GM21447 (cell line): ENCODE results near the gene IQCE.
"Not testable (repeated sequence)": the region's sequence is repeated elsewhere in the genome, so short reads cannot be mapped to it uniquely, and the experiment has no call there.

Source experiments
- ATAC-seq: cut with Tn5 transposase; IDR thresholded peaks from one replicate; pipeline ENCODE4 v1.9.1; 2021; ENCODE audit not compliant: unreplicated experiment

The IQCE gene

DNA sequence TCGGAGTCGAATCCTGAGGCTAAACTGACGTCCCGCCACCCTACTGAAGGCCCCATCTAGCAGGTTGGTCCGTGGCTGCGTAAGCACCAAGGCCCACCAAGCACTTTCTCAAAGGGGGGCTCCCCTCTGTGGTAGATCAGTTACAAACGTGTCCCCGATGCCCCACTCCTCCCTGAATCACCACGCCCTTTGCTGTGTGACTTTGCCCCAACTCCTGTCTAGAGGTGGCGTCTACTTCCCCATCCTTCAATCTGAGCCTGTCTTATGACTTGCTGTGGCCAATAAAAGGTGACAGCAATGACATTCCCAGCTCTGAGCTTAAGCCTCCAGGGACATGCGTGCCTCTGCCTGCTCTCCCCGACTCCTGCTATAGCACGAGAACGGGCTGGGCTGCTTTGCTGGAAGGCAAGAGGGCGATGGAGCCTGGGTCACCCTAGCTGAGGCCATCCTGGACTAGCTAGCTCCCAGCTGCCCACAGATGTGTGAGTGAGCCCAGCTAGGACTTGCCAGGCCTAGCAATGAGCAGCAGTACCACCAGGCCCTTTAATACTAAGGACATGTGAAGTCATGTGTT lies 26.5 kb upstream of the IQCE start:
- not testable (repeated sequence) for ATAC-seq

DNA sequence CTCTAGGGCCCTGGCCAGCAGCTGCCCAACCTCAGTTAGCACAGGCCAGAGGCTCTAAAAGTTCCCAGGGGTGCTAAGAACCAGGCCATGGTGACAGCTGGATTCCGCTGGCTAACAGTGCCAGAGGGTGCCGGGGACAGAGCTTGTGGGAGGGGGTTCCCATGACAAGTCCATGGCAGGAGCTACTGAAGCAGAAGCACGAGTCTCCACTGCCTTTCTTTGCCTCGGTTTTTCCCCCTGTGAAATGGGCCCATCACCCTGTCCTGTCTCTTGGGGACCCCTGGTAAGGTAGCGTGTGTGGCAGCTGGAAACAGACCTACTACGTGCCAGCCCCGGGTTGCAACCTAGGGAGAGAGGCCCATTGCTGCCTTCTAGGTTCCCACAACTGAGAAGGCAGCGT lies 26.0 kb upstream of the IQCE start:
- ATAC-seq = not testable (repeated sequence)

DNA sequence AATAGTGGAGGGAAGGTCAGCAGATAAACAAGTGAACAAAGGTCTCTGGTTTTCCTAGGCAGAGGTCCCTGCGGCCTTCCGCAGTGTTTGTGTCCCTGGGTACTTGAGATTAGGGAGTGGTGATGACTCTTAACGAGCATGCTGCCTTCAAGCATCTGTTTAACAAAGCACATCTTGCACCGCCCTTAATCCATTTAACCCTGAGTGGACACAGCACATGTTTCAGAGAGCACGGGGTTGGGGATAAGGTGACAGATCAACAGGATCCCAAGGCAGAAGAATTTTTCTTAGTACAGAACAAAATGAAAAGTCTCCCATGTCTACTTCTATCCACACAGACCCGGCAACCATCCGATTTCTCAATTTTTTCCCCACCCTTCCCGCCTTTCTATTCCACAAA lies 25.2 kb upstream of the IQCE start:
- not testable (repeated sequence) for ATAC-seq

DNA sequence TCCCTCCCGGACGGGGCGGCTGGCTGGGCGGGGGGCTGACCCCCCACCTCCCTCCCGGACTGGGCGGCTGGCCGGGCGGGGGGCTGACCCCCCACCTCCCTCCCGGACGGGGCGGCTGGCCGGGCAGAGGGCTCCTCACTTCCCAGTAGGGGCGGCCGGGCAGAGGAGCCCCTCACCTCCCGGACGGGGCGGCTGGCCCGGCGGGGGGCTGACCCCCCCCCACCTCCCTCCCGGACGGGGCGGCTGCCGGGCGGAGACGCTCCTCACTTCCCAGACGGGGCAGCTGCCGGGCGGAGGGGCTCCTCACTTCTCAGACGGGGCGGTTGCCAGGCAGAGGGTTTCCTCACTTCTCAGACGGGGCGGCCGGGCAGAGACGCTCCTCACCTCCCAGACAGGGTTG lies 24.6 kb upstream of the IQCE start:
- ATAC-seq = not testable (repeated sequence)

DNA sequence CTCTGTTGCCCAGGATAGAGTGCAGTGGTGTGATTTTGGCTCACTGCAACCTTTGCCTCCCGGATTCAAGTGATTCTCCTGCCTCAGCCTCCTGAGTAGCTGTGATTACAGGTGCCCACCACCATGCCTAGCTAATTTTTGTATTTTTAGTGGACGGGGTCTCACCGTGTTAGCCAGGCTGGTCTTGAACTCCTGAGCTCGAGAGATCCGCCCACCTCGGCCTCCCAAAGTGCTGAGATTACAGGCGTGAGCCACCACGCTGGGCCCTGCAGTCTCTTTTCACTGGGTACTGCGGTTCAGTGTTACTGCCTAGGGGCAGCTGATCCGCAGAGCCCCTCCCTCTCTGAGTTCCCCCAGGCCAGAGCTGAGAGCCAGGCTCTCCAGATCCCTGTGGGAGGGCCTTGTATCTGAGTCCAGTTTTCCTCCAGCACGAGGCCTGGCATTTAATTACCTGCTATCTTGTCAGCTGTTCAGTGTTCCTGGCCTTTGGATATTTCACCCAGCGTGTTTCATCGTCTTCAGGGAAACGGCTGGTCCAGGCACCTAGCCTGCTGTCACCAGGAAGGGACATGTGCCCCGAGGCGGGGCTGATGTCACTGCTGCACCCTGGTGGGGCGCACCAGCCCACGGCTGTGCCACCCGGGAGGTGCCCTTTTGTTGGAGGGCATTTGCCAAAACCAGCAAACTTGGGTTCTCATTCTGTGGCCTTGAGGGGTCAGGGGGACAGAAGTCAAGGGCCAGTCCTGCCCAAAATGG lies 22.7 kb upstream of the IQCE start:
- ATAC-seq = not testable (repeated sequence)

DNA sequence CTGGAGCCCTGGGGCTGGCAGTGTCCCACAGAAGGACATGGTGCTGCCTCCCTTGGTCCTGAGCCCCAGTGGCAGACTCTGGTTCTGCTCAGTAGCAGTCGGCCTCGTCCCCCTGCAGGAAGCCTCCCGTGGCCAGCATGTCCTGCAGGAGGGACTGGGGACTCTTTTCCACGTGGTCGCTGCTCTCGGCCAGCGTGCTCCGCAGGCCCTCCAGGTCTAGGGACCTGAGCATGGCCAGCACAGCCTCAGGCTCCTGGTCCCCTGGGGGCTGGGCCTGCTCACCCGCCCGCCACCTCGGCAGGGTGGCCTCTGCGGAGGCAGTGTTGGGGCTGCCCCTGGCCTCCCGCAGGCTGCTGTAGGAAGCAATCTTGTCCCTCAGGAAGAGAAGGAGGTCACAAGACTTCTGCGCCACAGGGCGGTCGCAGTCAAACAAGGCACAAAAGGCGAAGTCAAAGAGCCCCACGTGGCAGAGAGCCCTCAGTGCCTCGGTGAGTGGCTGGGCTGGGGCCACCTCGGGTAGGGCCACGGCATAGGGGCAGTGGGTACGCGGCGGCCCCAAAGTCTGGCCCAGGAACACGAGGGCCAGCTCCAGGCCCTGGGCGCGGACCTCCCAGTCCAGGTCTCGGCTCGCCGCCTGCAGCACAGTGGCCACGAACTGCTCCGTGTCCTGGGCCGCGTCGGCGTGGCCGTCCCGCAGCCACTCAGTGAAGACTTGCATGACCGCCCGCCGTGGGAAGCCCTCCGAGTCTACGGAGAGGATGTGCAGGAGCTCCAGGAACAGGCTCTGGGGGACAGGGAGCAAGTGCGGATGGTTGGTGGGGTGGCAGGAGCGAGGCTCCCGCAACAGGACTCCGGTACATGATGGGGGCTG lies 20.6 kb upstream of the IQCE start:
- no peak for ATAC-seq

DNA sequence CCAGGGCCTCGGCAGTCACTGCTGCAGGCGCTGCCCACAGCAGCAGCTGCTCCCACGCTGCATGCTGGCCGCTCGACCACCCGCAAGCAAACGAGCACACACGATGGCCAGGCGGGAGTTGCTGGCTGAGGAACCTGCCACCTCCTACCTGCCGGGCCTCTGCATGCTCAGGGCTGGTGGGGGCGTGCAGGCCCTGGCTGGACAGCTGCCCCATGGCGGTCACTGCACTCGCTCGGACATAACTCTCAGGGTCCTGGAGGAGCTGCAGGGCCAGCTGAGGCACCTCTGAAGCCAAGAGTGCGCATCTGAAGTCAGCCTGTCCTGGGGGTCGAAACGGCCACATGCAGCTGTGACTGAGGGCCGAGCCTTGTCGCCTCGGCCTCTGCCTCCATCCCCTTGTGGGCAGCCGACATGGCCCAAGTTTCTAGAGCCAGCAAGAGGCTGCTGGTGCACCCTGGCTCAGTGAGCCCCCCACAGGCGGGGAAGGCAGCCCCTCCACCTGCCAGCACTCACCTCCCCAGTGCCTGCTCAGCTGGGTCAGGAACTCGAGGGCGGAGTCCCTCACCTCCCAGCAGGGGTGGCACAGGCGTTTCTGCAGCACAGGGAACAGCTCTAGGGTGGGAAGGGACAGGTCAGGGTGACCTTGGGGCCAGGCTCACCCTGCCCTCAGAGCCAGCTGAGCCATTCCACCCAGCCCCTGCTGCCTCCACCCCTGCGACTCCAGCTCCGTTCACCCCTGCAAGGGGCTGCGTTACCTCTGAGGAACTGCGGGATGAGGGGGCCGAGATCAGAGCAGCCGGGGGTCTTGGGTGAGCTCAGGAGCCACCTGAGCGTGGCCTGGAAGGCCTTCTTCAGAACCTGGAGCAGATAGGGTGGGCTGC lies 19.5 kb upstream of the IQCE start:
- no peak for ATAC-seq

DNA sequence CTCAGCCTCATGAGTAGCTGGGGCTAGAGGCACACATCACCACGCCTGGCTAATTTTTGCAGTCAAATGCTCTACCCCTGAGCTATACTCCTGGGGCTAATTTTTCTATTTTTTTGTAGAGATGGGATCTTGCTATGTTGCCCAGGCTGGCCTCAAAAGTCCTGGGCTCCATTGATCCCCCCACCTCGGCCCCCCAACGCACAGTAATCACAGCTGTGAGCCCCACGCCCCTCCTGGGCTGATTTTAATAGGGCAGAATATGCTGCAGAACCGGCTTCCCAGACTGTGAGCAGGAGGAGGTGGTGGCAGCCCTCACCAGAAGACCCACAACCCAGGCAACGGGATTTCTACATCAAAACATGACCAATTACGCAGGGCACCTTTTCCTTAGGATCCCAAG lies 18.6 kb upstream of the IQCE start:
- ATAC-seq = no peak

DNA sequence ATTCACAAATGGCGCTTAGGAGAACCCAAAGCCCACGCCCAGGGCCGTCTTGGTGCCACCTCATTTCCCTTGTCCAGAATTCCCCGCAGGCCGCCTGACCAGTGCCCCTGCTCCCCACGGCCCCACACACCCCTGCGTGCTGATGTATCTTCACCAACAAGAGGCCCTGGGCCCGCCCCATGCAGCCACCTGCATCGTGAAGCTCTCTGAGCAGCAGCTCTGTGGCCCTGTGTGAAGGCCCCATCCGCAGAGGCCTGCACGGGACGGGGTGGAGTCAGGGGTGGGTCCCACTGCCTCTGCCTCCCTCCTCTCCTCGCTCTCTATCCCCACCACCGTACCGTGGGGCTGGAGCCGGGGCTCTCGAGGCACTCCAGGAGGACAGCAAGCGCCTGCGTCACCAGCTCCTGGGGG lies 18.1 kb upstream of the IQCE start:
- ATAC-seq = no peak

DNA sequence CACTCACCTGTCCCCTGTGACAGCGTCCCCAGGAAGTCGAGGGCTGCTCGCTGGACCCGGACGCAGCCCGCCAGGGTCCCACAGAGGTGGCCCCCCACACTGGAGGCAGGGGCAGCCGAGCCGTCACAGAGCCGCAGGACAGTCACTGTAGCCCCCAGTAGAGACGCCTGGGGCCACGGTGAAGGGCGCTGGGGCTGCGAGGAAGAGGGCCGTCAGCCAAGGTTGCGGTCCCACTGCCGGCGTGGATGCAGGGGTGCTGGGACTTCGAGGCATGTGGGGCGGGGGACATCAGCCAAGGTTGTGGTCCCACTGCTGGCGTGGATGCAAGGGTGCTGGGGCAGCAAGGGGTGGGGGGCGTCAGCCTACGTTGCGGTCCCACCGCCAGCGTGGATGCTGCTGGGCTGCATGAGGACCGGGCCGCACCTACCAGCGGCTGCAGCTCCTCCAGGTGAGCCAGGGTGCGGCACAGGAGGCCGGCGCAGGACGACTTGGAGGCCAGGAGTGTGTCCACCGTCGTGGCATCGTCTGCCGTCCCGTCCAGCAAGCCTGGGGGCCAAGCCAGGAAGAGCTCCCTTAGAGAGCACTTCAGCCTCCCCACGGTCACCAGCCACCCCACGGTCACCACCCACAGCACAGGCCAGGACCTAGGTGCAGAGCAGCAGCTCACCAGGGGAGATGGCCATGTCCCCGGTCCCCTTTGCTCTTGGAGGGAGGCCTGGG lies 17.3 kb upstream of the IQCE start:
- ATAC-seq = no peak

DNA sequence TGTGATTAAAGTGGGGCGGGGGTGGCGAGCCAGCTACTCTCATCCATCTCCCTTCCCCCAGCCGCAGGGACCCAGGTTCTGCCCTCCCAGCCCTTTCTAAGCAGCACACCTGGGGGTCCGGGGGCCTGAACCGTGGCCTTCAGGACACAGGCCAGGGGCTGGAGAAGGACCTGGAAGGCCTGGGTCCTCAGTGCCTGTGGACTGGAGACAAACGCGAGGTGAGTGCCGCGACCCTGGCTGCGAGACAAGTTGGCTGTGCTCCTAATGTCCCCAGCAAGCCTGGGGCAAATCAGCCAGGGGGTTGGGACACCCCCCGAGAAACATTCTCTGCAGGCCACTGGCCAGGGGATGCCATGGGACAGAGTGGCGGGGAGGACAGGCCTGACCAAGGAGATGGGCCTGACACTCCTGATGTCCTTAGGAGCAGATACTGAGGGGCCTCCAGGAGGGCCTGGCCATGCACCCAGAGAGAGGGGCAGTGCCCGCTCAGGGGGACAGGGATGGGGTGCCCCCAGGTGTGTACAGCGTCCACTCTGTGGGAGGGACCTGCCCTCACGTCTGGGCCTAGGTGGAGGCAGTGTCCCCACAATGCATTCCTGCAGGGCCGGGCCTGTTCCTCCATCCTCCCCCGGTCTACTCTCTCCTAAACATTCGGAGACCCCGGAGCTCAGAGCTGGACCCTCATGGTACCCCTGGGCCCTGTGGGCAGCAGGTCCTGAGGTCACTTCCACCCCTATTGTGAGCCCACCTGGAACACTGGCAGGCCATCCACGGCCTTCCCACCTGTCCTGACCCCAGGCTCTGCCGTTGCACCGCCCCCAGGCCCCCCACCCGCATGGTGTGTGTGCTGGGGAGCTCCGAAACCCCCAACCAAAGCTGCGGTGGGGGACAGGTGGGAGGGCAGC lies 16.5 kb upstream of the IQCE start:
- ATAC-seq = no peak

DNA sequence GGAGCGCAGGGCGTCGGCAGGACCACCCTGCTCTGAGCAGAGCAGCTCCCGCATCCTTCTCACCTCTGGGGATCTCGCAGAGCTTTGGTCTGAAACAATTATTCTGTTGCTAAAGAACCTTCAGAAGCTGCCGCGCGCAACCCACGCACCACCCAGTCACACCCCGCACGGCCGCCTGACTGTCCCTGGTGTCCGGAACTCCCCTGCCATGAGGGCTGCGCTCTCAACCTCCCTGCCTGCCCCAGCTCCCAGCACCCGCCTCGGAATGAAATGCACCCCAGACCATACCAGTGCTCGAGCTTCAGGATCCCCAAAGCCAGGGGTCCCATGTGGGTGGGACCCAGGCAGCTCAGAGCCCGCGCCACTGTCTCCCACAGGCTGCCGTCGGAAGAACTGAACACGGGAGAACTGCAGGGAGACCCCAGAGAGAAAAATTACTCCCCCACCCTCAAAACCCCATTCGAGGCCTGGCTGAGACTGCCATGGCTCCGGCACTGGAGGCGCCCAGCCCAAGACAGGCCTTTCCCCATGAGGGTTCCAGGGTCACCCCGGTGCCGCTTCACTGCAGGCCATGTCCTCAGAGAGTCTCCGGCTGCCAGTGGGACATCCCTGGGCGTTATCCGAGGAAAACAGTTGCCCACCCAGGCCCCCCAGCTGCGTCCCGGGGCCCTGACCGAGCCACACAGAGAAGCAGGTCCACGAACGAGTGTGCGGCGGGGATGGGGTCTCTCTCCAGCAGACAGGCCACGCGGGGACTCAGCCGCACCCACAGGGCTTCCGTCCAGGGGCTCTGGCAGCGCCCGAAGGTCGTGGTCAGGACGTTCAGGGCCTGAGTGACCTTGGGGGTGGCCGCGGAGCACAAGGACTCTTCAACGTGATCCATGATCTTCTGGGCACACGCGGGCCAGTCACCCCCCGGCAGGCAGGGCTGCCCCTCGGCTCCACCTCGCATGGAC lies 15.6 kb upstream of the IQCE start:
- no peak for ATAC-seq

DNA sequence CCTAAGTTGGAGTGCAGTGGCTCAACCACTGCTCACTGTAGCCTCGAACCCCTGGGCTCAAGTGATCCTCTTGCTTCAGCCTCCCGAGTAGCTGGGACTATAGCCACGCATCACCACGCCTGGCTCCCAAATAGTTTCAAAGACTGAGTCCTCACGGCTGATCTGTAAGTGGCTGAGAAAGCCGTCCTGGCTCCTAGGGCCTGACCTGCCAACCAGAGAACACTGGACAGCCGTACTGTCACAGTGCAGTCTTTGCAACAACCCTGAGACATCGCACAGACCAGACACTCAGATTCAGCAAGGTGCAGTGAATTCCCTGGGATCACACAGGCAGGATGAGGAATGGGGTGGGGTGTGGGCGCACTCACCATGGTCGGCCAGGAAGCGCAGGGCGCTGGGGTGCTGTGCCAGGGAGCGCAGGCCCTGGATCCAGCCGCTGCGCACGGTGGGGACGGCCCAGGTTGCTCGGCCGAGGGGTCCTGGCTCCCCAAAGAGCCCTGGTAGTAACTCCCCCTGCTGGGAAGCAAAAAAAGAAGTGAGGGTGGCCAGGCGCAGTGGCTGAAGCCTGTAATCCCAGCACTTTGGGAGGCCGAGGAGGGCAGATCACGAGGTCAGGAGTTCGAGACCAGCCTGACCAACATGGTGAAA lies 14.1 kb upstream of the IQCE start:
- ATAC-seq = no peak

DNA sequence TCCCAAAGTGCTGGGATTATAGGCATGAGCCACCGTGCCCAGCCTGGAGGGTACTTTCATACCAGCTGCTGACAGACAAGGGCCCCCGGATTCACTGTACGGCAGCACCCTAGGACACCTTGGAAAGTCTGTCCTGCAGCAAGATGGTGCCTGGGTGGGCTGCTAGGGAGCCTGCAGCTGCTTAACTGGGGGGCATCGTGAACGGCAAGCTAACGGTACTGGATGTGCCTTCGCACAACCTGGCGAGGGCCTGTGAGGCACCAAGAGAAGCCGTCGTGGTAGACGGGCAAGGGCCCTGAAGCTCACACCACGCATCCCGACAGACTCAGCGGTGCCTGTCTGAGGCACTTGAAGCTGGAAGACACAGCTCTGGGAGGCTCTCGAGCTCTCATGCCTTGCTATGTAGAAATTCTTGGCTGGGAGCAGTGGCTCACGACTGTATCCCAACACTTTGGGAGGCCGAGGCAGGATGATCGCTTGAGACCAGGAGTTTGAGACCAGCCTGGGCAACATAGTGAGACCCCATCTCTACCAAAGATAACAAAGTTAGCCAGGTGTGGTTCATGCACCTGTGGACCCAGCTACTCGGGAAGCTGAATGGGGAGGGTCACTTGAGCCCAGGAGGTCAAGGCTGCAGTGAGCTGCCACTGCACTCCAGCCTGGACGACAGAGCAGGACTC lies 12.9 kb upstream of the IQCE start:
- ATAC-seq = no peak

DNA sequence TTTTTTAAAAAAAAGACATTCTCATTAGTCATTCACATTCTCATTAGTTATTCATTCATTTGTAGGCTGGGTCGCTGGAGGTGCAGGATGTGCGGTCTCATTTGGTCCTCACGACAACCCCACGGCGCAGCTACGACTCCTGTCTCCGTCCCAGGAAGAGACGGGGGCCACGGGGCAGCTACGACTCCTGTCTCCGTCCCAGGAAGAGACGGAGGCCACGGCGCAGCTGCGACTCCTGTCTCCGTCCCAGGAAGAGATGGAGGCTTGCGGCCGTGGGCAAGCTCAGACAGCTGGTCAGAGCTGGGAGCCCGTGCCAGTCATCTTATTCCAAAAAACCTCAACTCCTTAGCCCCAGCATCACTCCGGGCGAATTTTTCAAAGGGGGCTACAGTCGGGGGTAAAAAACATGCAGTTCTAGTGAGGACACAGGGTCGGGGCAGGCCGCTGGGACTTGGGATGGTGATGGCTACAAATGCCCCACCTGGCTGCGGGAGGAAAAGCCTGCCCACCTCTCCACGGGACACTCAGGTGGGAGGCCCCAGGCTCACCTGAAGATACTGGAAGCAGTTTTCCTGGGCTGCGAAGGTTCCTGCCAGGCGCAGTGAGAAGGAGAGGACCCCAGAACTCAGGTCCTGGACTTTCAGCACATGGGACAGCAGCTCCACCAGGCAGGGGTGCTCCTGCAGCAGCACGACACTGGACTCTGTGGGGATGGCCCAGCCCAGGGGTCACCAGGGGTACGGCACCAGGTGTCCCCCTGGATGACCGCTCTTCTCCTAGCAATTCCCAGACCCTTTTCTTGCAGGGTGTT lies 11.8 kb upstream of the IQCE start:
- no peak for ATAC-seq

DNA sequence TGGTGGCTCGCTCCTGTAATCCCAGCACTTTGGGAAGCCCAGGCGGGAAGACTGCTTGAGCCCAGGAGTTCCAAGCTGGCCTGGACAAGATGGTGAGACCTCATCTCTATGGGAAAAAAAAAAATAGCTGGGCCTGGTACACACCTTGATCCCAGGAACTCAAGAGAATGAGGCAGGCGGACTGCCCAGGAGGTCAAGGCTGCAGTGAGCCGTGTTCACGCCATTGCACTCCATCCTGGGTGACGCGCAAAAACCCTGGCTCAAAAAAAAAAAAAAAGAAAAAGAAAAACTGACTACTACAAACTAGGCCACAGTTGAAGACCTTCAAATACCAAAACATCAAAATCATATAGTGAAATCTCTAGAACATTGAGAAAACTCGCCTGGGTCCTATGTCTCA lies 7.4 kb upstream of the IQCE start:
- no peak for ATAC-seq
